Measurements from ENCODE around the gene NME3.

DNA sequence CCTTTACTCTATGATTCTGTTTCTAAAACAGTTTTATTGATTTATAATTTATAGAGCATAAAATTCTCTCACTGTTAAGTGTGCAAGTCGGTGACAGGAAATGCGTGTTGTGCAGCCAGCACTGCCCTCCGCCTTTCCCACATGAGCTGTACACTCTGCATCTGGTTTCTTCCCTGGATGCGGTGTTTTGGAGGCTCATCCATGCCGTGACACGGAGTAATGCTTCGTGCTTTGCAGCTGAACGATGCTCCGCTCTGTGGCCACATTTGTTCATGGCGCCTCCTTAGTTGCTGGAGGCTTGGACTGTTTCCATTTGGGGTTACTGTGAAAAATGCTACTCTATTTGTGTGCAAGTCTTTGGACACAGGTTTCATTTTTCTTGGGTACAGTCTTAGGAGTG, 29.4 kb upstream of the NME3 start:
- TF ChIP-seq, protein P1, sequence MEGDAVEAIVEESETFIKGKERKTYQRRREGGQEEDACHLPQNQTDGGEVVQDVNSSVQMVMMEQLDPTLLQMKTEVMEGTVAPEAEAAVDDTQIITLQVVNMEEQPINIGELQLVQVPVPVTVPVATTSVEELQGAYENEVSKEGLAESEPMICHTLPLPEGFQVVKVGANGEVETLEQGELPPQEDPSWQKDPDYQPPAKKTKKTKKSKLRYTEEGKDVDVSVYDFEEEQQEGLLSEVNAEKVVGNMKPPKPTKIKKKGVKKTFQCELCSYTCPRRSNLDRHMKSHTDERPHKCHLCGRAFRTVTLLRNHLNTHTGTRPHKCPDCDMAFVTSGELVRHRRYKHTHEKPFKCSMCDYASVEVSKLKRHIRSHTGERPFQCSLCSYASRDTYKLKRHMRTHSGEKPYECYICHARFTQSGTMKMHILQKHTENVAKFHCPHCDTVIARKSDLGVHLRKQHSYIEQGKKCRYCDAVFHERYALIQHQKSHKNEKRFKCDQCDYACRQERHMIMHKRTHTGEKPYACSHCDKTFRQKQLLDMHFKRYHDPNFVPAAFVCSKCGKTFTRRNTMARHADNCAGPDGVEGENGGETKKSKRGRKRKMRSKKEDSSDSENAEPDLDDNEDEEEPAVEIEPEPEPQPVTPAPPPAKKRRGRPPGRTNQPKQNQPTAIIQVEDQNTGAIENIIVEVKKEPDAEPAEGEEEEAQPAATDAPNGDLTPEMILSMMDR (conservative IDR thresholded peaks at IDR 0.05) = no peak
- no peak for TF ChIP-seq ZFX (IDR thresholded peaks at IDR 0.05)
